COR-L47 (cell line): Measurements from ENCODE around the gene MIXL1.
"Not testable (repeated sequence)": the region's sequence is repeated elsewhere in the genome, so short reads cannot be mapped to it uniquely, and the experiment has no call there.

Experiments used
- DNase-seq: peaks from one replicate; lab custom pipeline; 2025; lab: John Stamatoyannopoulos, UW

The MIXL1 gene

GRCh38 chr1:226215239-226215638 is 8.2 kb upstream of the MIXL1 start:
- no peak for DNase-seq

DNA sequence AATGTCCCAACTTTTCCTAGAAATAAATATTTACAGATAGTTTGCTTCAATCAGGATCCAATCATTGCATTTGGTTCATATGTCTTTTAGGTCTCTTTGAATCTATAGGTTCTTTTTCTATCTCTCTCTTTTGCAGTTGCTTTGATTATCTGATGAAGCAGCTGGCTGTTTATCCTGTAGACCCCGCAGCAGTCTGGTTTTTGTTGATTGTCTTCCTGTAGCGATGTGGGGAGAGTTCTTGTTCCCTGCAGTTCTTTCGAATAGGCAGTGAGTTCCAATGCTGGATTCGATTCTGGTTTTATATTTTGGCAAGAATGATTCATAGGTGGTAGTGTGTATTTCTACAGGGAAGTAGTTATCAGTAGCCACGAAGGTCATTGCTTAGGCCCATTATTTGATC is 7.4 kb upstream of the MIXL1 start:
- no peak for DNase-seq

- no peak for DNase-seq
Measured at GRCh38 chr1:226217273-226217672, 6.2 kb upstream of the MIXL1 start.

GRCh38 chr1:226220473-226221189 is 2.8 kb upstream of the MIXL1 start:
- DNase-seq = no peak

- no peak for DNase-seq
Measured at GRCh38 chr1:226222686-226223085, 778 bp upstream of the MIXL1 start.

DNA sequence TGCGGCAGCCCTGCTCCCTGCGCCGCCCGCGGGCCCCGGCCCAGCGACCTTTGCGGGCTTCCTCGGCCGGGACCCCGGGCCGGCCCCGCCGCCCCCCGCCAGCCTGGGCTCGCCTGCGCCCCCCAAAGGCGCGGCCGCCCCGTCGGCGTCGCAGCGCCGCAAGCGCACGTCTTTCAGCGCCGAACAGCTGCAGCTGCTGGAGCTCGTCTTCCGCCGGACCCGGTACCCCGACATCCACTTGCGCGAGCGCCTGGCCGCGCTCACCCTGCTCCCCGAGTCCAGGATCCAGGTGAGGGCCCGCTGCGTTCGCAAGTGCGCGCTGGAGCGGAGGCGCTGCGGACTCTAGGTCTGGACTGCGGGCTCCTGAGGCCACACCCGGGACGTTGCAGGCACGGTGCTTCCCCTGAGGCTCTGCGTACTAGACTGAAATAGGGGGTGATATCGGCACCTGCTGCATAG is 351 bp downstream of the MIXL1 start:
- DNase-seq = no peak

DNA sequence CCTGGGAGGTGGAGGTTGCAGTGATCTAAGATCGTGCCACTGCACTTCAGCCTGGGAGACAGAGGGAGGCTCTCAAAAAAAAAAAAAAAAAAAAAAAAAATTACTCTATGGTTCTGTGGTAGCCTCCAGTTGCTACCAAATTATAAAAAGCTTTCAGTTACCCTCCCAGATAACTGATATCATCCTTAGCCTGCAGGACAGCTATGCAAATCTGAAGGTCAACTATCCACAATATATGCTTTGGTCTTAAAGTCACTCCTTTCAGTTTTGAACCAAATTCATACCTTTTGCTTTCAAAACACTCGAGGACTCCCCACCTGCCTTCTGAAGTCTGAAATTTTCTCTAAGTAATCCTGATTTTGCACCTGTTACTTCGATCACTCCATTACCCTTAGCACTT is 3.1 kb downstream of the MIXL1 start:
- no peak for DNase-seq

GRCh38 chr1:226233293-226233692 is 9.8 kb downstream of the MIXL1 start:
- DNase-seq = no peak

- no peak for DNase-seq
Measured at GRCh38 chr1:226233806-226234205, 10.3 kb downstream of the MIXL1 start.

- no peak for DNase-seq
Measured at GRCh38 chr1:226236826-226237225, 13.4 kb downstream of the MIXL1 start.

- DNase-seq = no peak
Measured at GRCh38 chr1:226239421-226239820, 16.0 kb downstream of the MIXL1 start.

GRCh38 chr1:226248091-226248490 is 24.6 kb downstream of the MIXL1 start:
- DNase-seq = no peak

DNA sequence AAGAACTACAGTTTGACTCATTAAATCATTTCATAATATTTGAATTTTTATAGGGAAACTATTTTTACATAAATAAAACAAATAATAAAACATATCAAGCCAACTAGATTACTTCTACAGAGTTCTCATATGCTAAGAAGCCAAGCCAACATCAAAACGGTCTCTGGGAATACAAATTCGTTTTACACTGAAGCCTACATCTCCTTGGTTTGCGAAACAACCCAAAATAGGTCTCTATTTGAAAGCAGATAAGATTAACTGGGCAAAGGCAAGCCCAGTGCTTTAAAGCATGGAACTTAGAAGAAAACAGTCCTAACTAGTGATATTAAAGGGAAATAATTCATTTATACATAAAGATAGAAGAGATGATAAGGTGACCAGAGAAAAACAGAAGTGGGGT is 25.3 kb downstream of the MIXL1 start:
- DNase-seq = no peak

GRCh38 chr1:226250511-226250910 is 27.0 kb downstream of the MIXL1 start:
- no peak for DNase-seq

GRCh38 chr1:226252841-226253240 is 29.4 kb downstream of the MIXL1 start:
- DNase-seq = not testable (repeated sequence)

- no peak for DNase-seq
Measured at GRCh38 chr1:226253933-226254332, 30.5 kb downstream of the MIXL1 start.

GRCh38 chr1:226255380-226255779 is 31.9 kb downstream of the MIXL1 start:
- DNase-seq = no peak

DNA sequence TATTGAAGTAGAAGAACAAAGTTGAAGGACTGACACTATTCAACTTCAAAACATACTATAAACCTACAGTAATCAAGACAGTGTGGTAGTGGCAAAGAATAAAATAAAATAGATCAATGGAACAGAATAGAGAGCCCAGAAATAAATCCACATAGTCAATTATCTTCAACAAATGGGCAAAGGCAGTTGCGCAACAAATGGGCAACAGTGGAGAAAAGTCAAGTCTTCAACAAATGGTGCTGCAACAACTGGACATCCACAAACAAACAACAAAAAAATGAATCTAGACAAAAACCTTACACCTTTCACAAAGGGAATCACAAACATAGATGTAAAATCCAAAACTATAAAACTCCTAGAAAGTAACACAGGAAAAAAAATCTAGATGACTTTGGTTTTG is 38.4 kb downstream of the MIXL1 start:
- no peak for DNase-seq

GRCh38 chr1:226268421-226269124 is 45.1 kb downstream of the MIXL1 start:
- DNase-seq = no peak

GRCh38 chr1:226272233-226272902 is 48.9 kb downstream of the MIXL1 start:
- not testable (repeated sequence) for DNase-seq

- no peak for DNase-seq
Measured at GRCh38 chr1:226274138-226274537, 50.7 kb downstream of the MIXL1 start.

DNA sequence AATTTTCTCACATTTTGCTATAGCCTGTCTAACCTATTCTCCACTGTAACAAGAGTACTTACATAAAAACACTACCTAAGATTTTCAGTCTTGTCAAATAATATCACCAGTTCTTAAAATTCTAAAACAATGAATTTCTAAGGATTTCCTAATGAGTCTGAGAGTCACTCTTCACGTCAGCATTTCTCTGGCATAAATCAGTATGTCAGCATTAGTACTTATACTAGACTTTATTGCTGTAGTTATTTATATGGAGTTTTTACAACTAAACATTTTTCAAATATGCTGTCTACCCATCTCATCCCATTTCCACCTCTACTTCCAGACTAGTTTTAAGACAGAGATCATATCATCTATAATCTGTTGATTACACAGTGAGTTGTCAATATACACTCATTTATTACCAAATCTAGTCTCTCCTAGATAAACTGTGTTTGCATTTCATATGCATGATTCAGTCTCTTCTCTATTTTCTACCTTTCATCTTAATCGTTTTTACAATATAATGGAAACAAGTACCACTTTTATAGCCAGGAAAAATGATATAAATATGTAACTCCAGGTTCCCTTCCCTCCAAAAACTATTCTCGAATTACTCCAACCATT is 52.7 kb downstream of the MIXL1 start:
- DNase-seq = no peak
